ENCODE measurements around the gene ADAM12. TPM values are rescaled to one million over a fixed set of nuclear protein-coding genes. Genes with fewer than 3 reads are reported as not detected.
A peak's percentile ranks its signal among the peaks of the same experiment; 100 is the strongest.
"Not testable (repeated sequence)": the region's sequence is repeated elsewhere in the genome, so short reads cannot be mapped to it uniquely, and the experiment has no call there.

The ADAM12 gene
- total RNA-seq, 1 donor from 2014 or later: 24.7 TPM

DNA sequence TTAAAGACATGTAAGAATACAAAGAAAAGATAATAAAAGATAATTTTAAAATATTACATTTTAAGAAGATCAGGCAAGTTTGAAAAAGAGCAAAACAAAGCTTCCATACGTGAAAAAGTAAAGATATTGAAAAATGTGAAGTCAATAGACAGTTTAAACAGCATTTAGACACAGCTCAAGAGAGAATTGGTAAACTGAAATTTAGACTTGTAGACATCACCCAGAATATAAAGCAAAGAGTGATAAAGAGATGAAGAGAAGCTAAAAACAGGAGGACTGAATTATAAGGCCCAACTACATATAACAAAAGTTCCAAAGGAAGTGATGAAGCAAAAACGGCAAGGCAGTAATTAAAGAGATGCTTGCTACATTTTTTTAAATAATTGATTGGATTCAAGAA, 13.8 kb downstream of the ADAM12 start:
- DNase-seq: no peak

DNA sequence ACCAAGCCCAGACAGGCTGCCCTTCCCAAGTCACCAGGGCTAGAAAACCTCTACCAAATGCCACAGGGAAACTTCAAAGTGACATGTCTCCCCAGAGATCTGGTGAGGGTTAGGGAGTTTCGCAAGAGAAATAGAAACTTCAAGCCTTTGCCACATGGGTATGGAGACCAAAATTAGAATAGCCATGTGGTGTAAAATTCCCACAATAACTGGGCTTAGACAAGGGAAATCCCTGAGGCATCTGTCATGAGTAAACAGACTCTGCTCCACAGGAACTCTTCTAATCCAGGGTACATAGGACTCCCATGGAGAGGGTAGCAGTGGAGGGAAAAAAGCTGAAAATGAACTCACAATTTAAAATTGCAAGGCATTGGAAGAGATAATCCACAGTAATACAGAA, 14.3 kb downstream of the ADAM12 start:
- DNase-seq: peak; percentile 50

DNA sequence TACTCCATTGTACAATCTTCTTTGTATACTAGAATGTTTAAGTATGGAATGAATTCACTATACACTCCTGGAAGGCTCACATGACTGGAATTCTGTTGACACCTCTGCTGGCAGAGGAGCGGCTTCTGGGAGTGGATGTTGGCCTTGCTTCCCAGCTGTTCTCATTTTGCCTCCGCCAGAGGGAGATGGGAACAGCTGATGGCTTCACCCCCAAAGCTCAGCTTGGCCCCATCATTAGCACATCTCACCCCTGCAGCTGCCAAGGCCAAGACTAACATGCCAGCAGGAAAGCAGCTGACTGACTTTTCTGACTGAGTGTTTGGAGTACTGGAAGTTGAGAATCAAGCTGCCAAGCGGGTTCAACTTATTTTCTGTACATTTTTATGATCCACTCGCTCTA, 15.1 kb downstream of the ADAM12 start:
- DNase-seq: peak; percentile 97

DNA sequence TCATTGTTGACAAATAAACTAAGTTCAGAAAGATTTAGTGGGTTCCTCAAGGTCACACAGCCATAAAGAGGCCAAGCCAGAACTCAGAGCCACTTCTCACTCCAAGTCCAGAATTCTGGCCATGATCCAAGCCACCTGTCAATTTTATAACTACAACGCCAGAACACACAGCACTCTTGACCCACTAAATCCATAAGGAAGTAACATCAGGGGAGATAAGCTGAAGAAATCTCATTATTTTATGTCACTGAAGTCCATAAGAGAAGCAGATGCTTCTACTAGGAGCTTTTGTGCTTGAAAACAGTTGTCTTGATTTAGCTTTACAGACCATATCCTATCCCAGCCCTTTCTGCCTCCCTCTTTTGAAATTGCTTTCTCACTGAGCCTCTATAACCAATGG, 15.9 kb downstream of the ADAM12 start:
- DNase-seq: peak; percentile 74

DNA sequence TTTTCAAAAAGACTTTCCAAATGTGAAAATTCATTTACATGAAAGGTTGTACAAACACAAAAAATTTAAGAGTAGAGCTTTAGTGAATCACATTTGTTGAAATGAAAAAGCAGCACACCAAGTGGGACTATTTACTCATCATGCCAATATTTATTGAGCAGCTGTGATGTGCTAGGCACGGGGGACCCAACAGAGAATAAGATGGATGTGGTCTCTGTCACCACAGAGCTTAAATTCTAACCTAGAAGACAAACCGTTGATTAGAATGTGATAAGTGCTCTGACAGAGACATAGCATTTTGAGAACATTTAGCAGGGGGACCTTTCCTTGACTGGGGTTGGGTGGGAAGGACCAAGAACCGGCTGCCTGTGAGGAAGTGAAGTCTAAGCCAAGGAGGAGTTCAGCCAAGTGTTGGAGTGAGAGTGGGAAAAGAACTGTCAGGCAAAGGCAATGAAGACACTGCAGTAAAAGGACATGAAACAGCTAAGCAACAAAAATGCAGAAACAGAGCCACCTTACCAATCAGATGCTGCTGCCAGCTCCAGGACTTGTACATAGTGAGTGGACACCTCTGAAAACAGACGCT, 19.1 kb downstream of the ADAM12 start:
- peak; percentile 89 for DNase-seq

DNA sequence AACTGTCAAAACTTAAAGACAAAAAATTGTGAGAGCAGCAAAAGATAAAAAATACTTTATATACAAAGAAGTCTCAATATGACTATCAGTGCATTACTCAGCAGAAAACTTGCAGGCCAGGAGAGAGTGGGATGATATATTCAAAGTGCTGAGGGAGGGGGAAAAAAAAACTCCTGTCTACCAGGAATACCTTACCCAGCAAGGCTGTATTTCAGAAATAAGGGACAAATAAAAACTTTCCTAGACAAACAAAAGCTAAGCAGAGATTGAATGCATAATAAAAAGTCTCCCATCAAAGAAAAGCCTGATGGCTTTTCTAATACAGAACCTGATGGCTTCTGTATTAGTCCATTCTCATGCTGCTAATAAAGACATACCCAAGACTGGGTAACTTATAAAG, 31.1 kb downstream of the ADAM12 start:
- no peak for DNase-seq

DNA sequence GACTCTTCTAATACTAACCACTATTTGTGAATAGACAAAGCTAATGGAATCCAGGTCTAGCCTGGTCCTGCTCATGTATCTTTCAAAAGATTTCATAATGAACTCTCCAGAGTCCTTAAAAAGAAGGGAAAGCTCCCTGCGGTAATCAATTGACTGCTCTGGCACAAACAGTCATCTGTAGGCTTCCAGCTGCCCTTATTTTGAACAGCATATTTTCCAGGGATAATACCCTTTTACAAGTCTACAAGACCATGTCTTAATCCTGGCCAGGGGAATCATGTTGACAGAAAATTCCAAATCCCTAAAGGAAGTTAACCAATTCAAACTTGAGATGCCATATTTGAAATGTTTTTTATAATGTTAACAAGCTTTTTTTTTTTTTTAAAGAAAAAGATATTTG, 34.6 kb downstream of the ADAM12 start:
- peak; percentile 61 for DNase-seq

DNA sequence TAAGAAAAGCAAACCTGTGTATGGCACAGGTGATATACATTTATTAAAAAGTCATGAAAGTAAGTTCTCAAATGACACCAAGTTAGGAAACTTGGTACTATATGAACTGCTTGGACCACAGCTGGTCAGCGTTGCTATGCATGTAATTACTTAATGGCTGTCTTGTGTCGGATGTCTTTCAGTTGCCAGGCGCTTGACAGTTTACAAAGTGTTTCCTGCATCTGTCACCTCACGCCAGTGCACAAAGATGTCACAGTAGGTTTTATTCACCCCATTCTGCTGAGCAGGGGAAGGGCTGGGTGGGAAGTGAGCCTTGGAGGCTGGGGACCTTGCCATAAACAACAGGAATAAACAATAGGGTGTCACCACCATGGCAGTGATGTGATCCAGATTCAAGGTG, 35.8 kb downstream of the ADAM12 start:
- peak; percentile 90 for DNase-seq

DNA sequence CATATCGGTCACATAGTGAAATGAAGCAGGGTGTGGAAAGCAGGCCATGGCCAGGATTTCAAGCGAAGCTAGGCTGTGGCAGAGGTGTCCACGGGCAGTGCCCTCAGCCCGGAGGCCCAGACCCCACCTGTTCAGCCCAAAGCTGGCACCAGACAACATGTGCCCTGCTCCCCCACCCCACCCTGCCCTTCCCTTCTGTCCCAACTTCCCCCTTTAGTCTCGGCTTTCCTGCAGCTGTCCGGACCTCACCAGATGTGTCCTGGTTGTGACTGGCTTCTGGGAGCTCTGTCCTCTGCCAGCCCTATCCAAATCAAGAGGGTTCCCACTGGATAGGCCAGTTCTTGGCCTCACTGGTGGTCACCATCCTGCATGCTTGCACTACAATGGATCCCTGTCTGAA, 37.3 kb downstream of the ADAM12 start:
- peak; percentile 90 for DNase-seq

DNA sequence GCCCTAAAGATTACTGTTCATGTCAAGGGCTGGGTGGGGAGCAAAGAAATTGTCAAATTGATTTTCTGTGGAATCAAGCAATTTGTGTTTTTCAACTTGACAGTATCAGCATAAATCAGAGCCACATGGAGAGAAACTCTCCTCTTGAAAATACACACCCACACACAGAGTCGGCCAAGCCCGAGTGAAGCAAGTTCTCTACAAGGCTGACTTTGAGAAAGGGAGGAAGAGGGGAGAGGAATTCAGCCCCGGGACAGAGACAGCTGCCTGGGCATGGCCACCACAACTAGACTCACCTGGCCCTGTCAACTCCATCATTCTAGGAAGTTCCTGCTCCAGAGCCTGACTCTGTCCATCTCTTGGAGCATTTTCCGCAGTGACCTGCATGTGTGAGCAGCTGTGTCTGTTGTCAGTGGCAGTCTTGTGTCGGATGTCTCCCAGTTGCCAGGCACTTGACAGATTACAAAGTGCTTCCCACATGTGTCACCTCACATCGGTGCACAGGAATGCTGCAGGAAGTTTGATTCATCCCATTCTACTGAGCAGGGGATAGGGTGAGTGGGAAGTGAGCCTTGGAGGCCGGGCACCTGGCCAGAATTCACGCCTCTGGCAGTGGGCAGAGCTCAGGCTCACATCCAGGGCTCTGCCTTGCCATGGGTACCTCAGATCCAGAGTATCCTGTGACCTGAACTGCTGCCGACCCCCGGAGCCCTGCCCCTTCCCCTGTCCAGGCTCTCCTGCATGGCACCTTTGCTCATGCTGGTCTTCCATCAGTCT, 37.9 kb downstream of the ADAM12 start:
- DNase-seq: peak; percentile 92

DNA sequence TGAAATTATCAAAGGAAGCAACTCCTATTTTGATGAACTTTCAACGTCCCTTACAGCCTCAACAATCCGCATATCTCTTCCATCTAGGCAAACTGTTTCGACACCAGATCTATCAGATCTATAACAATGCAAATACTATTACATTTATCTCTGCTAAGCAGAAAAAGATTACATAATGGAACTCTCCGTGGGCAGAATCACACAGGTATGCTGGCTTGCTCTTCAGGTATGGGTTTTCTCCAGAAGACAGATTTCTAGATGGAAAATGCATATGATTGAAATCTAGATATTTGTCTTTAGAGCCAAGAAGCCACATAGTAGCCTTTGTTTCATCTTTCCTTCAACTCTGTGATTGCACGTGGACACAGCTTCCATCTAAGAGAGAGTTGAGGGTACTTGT, 38.6 kb downstream of the ADAM12 start:
- no peak for DNase-seq

DNA sequence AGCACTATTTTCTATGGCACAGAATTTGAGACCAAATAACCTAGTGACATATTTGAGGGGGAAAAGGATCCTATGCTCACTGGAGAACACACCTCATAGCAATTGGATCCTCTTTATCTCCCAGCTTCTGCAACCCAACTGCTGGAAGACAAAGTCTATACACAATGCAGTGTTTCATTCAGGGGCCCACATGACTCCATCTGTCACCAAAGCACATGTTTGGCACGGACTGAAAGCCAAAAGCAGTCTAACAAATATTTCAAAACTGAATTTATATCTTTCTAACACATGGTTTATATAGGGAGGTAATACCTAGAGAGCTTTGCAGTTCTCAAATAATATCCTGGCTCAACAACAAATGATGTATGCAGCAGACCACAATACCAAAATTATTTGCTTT, 39.2 kb downstream of the ADAM12 start:
- DNase-seq: peak; percentile 83

DNA sequence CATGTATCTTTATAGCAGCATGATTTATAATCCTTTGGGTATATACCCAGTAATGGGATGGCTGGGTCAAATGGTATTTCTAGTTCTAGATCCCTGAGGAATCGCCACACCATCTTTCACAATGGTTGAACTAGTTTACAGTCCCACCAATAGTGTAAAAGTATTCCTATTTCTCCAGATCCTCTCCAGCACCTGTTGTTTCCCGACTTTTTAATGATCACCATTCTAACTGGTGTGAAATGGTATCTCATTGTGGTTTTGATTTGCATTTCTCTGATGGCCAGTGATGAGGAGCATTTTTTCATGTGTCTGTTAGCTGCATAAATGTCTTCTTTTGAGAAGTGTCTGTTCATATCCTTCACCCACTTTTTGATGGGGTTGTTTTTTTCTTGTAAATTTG, 44.8 kb downstream of the ADAM12 start:
- not testable (repeated sequence) for DNase-seq

DNA sequence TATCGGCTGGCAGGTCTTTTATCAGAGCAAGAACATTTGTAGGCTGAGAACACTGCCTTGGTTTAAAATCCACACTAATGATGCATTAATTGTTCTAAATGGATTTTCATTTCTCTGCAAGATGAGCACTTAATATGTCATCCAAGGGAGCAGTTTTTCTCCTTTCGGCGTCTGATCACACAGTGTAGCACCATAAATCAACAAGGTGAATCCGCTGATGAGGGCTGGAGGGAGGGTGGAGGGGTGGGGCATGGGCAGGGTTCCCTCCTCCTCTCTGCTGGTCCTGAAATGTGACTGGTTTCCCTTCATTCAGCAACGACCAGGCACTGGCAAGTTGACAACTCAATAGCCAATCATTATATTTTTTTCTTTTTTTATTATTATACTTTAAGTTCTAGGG, 45.6 kb downstream of the ADAM12 start:
- DNase-seq: no peak

DNA sequence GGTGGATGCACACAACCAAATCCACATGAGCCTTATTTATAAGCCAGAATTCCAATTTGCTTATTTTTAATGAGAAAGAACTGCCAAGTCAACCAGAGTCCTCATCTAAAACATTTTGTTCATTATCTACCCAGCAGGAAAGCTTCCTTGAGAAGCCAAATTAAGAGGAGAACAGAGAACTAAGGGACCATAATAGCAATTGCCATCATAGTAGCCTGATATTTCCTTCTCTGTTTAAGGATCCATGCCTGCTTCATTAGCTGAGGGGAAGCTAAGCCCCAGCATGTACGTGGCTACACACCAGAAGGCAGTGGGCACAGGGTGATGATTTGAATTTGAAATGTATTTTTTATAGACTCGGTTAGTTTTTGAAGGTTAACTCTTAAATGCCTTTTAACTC, 46.8 kb downstream of the ADAM12 start:
- DNase-seq: no peak

DNA sequence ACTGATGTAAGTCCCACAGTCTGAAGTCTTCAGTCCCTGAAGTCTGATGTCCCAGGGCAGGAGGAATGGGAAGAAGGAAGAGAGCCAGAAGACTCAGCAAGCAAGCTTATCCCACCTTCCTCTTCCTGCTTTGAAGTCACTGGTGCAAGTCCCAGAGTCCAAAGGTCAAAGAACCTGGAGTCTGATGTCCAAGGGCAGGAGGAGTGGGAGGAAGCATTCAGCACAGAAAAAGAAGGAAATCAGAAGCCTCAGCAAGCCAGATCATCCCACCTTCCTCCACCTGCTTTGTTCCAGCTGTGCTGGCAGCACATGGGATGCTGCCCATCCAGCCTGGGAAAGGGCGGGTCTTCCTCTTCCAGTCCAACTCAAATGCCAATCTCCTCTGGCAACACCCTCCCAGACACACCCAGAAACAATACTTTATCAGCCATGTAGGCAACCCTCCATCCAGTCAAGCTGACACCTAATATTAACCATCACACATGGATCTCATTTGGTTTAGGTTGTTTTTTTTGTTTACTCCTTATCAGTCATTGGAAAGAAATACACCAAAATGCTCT, 50.9 kb downstream of the ADAM12 start:
- DNase-seq: no peak

DNA sequence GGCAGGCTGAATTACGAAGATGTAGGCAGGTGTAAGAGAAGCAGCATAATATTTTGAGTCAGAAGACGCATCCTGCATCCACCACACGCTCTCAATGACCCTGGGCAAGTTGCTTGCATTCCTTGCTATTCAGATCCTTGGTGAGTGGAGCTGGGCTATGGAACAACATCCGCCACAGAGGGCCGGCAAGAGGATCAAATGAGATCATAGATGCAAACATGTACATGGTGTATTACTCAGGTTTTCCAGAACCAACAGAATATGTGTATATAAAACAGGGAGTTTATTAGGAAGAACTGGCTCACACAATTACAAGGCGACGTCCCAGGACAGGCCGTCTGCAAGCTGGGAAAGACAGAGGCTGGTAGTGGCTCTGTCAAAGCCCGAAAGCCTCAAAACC, 51.5 kb downstream of the ADAM12 start:
- DNase-seq: no peak

DNA sequence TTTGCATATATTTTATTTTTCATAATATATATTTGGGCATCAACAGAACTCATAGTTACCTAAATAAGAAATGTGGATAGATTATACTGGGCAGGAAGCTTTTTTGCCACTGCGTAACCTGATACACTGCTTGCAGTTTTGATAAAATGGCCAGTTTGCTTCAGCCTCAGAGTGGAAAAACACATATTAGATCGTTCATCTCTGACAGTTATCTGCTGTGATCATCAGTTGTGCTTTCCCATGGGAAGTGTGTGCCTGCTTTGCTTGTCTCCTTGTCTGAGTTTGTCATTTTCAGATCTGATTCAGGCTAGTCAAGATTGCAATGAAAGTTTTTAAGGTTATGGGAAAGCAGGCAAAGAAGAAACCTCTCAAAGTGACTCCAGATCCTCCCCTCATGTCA, 54.0 kb downstream of the ADAM12 start:
- no peak for DNase-seq

DNA sequence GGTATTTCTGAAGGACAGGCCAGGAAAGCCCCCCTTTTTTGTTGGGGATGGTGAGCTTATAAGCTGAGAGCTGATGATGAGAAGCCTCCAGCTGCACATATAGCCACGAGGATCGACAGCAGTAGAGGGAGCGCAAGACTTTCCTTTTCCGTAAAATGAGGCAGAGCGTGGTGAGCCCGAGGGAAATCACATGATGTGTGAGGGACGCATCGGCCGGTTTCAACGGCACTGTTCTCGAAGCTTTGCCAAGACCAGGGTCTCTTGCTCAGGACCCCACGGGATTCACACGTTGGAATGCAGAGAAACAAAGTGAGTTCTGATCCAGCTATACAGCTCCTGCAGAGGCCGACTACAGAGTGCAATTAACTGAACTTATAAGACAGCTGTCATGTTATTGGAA, 55.7 kb downstream of the ADAM12 start:
- DNase-seq: no peak

DNA sequence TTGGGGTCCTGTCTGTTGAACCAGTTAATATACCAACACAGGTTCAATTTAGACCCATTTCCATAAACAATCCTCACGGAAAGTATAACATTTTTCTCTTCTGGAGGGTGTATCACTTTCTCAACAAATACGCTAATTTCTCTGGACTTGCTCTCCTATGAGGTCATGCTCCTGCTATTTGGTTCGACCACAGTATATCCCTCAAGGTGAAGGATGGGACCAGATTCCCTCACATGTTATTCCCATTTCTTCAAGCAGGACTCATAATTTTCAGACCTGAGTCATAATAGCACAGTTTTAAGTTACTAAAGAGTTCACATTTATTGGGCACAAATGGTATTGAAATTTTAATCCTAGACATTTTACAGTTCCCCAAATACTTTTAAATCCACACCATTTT, 57.2 kb downstream of the ADAM12 start:
- no peak for DNase-seq

DNA sequence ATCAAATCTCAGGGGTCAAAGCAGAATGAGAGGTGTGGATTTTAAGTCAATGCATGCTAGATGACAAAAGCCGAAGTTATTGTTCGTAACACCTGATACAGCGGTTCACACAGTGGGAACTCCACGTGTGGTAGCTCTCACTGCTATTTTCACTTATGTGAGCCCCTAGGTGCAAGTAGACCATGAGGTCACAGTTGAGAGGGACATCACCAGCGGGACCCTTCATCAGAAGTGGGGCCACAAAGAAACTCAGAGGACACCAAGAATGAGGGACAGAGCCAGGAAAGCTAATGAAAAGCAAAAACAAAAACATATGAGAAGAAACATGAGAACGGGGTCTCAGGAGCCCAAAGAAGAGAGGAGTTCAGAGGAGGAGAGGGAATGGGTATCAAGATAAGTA, 63.5 kb downstream of the ADAM12 start:
- no peak for DNase-seq

DNA sequence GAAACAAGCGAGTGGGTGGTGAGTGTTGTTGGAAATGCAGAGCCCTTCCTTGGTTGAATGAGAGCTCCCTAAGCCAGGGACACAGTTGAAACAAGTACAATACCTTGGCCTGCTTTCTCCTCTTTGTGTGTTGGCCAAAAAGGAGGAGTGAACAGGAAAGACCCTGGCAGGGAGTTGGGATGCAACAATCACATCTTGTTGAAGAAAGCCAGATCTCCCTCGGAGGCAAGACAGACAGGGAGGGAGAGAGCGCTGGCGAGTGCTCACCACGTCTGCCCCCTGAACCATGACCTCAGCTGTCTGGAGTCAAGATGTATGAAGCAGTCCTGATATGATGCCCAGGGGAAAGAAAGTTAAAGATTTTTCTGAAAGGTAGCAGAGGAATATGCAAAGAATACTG, 66.8 kb downstream of the ADAM12 start:
- DNase-seq: peak; percentile 64

DNA sequence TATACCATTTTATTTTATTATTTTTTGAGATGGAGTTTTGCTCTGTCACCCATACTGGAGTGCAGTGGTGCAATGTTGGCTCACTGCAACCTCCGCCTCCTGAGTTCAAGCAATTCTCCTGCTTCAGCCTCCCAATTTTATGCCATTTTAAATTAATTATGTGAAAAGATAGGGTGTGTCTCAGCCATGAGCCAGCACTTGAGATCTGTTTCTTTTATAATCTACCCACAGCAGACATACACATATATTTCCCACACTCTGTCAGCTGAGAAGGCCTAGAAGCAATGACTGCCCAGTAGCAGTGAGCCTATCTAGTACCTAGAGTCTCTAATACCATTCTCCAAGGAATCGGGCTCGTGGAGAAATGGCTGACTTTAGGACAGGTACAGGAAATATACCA, 70.5 kb downstream of the ADAM12 start:
- DNase-seq: no peak

Data from tongue (tissue), 2 donors.